ENCODE measurements around the gene CHEK2. TPM values are rescaled to one million over a fixed set of nuclear protein-coding genes. Genes with fewer than 3 reads are reported as not detected.
"Not testable (repeated sequence)": the region's sequence is repeated elsewhere in the genome, so short reads cannot be mapped to it uniquely, and the experiment has no call there.

The CHEK2 gene
- total and polyA plus RNA-seq, 9 donors, result 4.1 to 18.2 (median 10.2) TPM

- Histone ChIP-seq H3K27ac (peak overlapping the region; percentile 95 to 98), H3K9me3 (no peaks in the 10 kb centered on the region), H3K4me1 (ENCODE audit: insufficient read depth) (no peaks in the 10 kb centered on the region), H3K27me3 (no peaks in the 10 kb centered on the region), H3K4me3 (peak overlapping the region; percentile 98), H3K36me3 (no peaks in the 10 kb centered on the region)
- DNase-seq, result no peak
- TF ChIP-seq POLR2A (IDR thresholded peaks at IDR 0.05) (no peak), CTCF (IDR thresholded peaks at IDR 0.05) (no peak), EP300 (IDR thresholded peaks at IDR 0.05) (no peak)
- intact Hi-C loops (cut with DNase I), result no loop called here
- 1 to 3% (median 1%) methylated on average over 10 of the region's 10 CpGs for WGBS, 3 donors
Observed at GRCh38 chr22:28742562-28742962, 942 bp upstream of the CHEK2 start.

GRCh38 chr22:28741200-28741784 is 328 bp downstream of the CHEK2 start:
- H3K36me3 ChIP-seq, result no peaks in the 10 kb centered on the region
- TF ChIP-seq CTCF (IDR thresholded peaks at IDR 0.05), result no peak
- TF ChIP-seq POLR2A (IDR thresholded peaks at IDR 0.05), result no peak
- TF ChIP-seq EP300 (IDR thresholded peaks at IDR 0.05), result no peak
- no peaks in the 10 kb centered on the region for H3K27me3 ChIP-seq
- H3K27ac ChIP-seq, result no peak overlapping the region
- H3K9me3 ChIP-seq, result no peaks in the 10 kb centered on the region
- WGBS, 3 donors, result 8 to 10% (median 8%) methylated on average over 18 of the region's 18 CpGs
- no peak for DNase-seq
- H3K4me1 ChIP-seq (ENCODE audit: insufficient read depth), result no peaks in the 10 kb centered on the region
- peak overlapping the region; percentile 98 for H3K4me3 ChIP-seq
- intact Hi-C loops (cut with DNase I), result no loop called here

- WGBS, 3 donors, result 85 to 87% (median 87%) methylated on average over 8 of the region's 8 CpGs
- H3K4me1 ChIP-seq (ENCODE audit: insufficient read depth); DNase-seq; H3K36me3 ChIP-seq; H3K4me3 ChIP-seq; H3K27me3 ChIP-seq; intact Hi-C loops (cut with DNase I); H3K27ac ChIP-seq; H3K9me3 ChIP-seq: not testable (repeated sequence)
Observed at GRCh38 chr22:28738876-28739275, 2.7 kb downstream of the CHEK2 start.

GRCh38 chr22:28737701-28738100 is 3.9 kb downstream of the CHEK2 start:
- H3K4me1 ChIP-seq (ENCODE audit: insufficient read depth), result no peaks in the 10 kb centered on the region
- no peak for DNase-seq
- no peak overlapping the region for H3K4me3 ChIP-seq
- 94 to 97% (median 96%) methylated on average over 3 of the region's 3 CpGs for WGBS, 3 donors
- no peaks in the 10 kb centered on the region for H3K9me3 ChIP-seq
- H3K27ac ChIP-seq, result no peak overlapping the region
- H3K36me3 ChIP-seq, result no peaks in the 10 kb centered on the region
- H3K27me3 ChIP-seq, result no peaks in the 10 kb centered on the region
- TF ChIP-seq EP300 (IDR thresholded peaks at IDR 0.05) (no peak), POLR2A (IDR thresholded peaks at IDR 0.05) (no peak), CTCF (IDR thresholded peaks at IDR 0.05) (no peak)
- intact Hi-C loops (cut with DNase I), result no loop called here

GRCh38 chr22:28736301-28737155 is 5.1 kb downstream of the CHEK2 start:
- no peaks in the 10 kb centered on the region for H3K36me3 ChIP-seq
- no peaks in the 10 kb centered on the region for H3K27me3 ChIP-seq
- intact Hi-C loops (cut with DNase I), result no loop called here
- no peak for TF ChIP-seq POLR2A (IDR thresholded peaks at IDR 0.05)
- TF ChIP-seq EP300 (IDR thresholded peaks at IDR 0.05), result no peak
- TF ChIP-seq CTCF (IDR thresholded peaks at IDR 0.05), result no peak
- H3K4me3 ChIP-seq, result no peak overlapping the region
- DNase-seq, result no peak
- H3K27ac ChIP-seq, result no peak overlapping the region
- H3K9me3 ChIP-seq, result no peaks in the 10 kb centered on the region
- H3K4me1 ChIP-seq (ENCODE audit: insufficient read depth), result no peaks in the 10 kb centered on the region
- 68 to 81% (median 78%) methylated on average over 7 of the region's 7 CpGs for WGBS, 3 donors

All from ovary (tissue), 9 donors.